GM19452 (cell line): Measurements from ENCODE around the gene OR4A15.

ENCODE experiments used
- ATAC-seq: cut with Tn5 transposase; IDR thresholded peaks from one replicate; pipeline ENCODE4 v1.9.1; 2021; ENCODE audit not compliant: unreplicated experiment

Gene OR4A15

GRCh38 chr11:55367674-55368073, at the start of gene OR4A15:
Gene OR4A15 (plus strand): TSS chr11:55367974. CDS start chr11:55367974, 0 bp downstream.
- no peak for ATAC-seq

GRCh38 chr11:55324500-55324899, 43.3 kb upstream of the OR4A15 start:
- no peak for ATAC-seq

- no peak for ATAC-seq
These were observed 24.9 kb upstream of the OR4A15 start, which contains the start of gene OR4A16 for GRCh38 chr11:55342901-55343300. Gene OR4A16 (plus strand): TSS chr11:55343201. CDS start chr11:55343201, 0 bp downstream.

- ATAC-seq, result no peak
These were observed 22.5 kb upstream of the OR4A15 start for GRCh38 chr11:55345306-55345705.

- no peak for ATAC-seq
These were observed 18.7 kb upstream of the OR4A15 start for GRCh38 chr11:55349032-55349431.

- ATAC-seq, result no peak
These were observed 10.1 kb upstream of the OR4A15 start for GRCh38 chr11:55357560-55358184.

GRCh38 chr11:55401011-55401410, 33.2 kb downstream of the OR4A15 start:
- no peak for ATAC-seq
